ENCODE results near the gene PEX11G.

Gene PEX11G

GRCh38 chr19:7488736-7489353 lies at the start of gene PEX11G:
Gene PEX11G, minus strand, starts transcription at chr19:7489035. Its CDS starts 25 bp downstream, at chr19:7489010.
- DNase-seq: peak; percentile 91

- DNase-seq: no peak
Observed at GRCh38 chr19:7535998-7536695, 47.3 kb upstream of the PEX11G start.

DNA sequence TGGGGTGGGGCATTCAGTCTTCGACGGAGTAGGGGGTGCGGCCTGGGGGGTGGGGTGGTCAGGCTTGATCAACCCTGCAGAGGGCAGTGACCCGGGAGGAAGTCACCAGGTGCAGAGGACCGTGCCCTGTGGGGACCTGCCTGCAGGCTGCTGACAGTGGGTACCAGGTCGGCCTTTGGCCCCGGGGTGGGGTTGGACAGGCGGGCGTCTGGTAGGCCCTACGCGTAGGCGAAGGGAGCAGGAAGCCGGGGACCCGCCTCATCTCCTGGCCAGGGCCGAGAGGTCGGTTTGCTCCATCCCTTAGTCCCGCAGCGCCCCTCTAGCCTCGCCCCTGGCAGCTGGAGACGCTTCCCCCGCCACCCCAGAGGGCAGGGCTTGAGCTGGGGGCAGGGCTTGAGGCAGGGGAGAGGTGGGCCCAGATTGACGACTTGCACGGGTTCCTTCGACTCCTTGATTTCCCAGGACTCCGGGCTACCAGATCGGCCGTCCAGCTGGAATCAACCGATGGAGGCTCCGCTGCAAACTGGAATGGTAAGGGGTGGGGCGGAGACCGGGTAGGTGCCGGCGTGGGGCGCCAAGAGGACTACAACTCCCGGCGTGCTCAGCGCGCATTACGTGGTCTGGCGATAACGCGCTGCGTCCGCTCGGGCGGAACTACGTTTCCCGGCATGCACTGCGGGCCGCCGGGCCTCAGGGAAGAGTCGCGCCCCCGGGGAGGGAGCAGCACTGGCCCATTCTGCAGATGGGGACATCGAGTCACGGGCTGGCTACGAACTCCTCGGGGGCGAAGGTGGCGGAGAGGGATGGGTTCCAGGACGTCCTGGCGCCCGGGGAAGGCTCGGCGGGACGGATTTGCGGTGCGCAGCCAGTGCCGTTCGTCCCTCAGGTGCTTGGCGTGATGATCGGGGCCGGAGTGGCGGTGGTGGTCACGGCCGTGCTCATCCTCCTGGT lies 46.5 kb upstream of the PEX11G start, which contains the start of gene PNPLA6:
PNPLA6 (plus strand) TSS at position 671 of the 951 bp plus-strand sequence; CDS start at position 743, 72 bp downstream.
- peak; percentile 91 for DNase-seq

DNA sequence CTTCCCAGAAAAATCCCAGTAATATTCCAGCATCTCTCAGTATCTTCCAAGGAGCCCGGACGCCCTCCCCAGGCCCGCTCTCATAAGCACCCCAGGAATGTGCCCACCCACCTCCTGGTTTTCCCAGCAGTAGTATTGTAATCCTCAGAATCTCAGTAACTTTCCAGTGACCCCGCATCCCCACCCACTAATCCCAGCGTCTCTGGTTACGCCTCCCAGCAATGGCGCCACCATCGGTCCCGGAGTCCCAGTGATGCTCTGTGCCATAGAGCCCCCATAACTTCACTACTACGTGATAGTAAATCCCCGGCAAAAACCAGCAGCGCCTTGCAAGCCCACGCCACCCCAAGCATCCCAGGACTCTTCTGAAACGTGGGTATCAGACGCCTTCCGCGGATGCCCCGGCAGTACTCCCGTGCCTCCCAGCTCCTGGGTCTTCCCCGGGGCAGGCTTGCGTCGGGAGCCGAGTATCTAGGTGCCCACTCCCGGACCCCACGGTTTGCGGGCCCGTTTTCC lies 45.8 kb upstream of the PEX11G start:
- DNase-seq: peak; percentile 33

DNA sequence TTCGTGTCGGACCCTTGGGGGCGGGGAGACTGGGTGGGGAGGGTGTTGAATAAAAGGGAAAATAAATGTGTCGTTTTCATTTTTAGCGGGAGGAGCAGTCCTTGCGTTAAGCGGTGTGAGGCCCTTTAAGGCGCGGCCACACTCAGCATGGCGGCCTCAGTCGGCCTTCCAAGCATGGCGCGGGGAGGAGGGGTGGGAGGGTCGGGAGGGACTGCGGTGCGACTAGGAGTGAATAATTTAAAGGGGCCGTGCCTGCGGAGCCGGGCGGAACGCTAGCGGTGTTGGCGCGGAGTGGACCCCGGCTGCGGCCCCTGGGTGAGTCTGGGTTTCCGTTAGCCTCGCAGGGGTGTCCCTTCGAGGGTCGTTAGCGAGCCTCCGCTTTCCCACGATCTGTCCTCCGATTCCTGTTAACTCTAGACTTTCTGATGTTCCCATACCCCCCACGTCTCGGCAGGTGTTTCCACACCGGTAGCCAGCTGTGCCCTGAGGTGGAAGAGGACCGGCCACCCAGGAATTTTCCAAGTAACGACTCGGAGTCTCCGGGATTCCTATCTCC lies 45.2 kb upstream of the PEX11G start:
- peak; percentile 87 for DNase-seq

- no peak for DNase-seq
Observed at GRCh38 chr19:7533281-7533885, 44.5 kb upstream of the PEX11G start.

DNA sequence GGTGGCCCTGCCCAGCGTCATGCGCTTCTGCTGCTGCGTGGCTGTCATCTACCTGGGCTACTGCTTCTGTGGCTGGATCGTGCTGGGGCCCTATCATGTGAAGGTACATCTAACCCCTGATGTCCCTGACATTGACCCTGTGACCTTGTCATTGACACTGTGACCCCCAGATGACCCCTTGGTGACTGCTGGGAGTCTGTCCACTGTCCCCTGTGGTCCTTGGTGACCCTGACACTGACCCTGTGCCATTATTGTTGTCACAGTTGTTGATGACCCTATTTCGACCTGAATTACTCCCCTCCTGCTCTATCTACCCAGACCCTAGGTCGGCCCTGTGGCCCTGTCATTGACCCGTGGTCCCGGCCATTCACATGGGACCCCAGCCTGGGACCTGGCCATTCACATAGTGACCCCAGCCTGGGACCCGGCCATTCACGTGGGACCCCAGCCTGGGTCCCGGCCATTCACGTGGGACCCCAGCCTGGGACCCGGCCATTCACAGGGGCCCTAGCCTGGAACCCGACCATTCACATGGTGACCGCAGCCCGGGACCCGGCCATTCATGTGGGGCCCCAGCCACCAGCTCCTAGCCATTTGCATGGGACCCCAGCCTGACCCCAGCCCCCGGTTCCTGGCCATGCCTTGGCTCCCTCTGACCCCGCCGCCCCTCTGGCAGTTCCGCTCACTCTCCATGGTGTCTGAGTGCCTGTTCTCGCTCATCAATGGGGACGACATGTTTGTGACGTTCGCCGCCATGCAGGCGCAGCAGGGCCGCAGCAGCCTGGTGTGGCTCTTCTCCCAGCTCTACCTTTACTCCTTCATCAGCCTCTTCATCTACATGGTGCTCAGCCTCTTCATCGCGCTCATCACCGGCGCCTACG lies 41.0 kb upstream of the PEX11G start:
- DNase-seq: no peak

GRCh38 chr19:7529246-7529600 lies 40.4 kb upstream of the PEX11G start:
- DNase-seq: no peak

DNA sequence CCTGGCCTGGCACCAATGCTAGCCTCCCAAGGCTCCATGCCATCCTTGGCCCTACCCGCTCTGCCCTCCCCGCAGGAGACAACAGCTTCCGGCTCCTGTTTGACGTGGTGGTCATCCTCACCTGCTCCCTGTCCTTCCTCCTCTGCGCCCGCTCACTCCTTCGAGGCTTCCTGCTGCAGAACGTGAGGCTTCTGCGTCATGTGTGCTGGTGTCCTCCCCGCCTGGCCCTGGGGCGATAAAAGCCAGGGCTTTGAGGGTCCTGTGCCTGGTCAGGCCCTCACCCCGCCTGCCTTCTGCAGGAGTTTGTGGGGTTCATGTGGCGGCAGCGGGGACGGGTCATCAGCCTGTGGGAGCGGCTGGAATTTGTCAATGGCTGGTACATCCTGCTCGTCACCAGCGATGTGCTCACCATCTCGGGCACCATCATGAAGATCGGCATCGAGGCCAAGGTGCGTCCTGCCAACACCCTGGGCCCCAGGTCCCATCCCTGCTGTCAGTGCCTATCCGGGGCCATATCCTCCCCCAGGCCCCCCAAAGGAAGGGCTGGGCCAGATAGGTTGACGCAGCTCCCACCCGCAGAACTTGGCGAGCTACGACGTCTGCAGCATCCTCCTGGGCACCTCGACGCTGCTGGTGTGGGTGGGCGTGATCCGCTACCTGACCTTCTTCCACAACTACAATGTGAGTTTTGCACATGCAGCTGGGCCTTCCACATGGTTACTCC lies 39.8 kb upstream of the PEX11G start:
- DNase-seq: no peak

DNA sequence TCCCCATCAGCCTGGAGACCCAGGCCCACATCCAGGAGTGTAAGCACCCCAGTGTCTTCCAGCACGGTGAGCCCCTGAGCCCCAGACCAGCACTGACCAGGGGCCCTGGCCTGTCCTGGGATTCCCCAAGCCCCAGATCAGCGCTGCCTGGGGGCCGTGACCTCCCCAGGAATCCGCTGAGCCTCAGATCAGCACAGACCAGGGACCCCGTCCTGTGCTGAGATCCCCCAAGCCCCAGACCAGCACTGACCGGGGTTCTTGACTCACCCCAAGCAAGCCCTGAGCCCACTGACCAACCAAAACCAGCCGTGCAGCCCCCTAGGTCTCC lies 39.3 kb upstream of the PEX11G start:
- DNase-seq: no peak

DNA sequence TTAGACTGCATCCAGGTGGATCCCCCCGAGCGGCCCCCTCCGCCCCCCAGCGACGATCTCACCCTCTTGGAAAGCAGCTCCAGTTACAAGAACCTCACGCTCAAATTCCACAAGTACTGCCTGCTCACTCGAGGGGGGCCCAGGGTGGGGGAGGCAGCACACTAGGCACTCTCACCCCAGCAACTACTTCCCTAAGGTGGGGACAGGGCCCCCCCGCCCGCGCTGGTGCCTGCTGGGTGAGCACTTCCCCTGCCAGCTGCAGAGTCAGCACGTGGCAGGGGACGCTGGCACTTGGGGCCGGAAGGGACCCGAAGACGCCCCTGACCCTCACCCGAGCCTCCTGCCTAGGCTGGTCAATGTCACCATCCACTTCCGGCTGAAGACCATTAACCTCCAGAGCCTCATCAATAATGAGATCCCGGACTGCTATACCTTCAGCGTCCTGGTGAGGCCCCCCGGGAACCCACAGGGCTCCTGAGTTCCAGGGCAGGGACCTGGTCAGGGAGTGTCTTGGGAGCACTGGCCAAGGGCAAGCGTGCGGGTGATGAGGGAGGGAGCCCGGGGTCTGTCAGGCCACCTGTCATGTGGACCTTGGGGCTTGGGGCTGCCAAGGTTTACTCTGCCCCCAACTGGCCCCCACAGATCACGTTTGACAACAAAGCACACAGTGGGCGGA lies 38.8 kb upstream of the PEX11G start:
- DNase-seq: no peak

DNA sequence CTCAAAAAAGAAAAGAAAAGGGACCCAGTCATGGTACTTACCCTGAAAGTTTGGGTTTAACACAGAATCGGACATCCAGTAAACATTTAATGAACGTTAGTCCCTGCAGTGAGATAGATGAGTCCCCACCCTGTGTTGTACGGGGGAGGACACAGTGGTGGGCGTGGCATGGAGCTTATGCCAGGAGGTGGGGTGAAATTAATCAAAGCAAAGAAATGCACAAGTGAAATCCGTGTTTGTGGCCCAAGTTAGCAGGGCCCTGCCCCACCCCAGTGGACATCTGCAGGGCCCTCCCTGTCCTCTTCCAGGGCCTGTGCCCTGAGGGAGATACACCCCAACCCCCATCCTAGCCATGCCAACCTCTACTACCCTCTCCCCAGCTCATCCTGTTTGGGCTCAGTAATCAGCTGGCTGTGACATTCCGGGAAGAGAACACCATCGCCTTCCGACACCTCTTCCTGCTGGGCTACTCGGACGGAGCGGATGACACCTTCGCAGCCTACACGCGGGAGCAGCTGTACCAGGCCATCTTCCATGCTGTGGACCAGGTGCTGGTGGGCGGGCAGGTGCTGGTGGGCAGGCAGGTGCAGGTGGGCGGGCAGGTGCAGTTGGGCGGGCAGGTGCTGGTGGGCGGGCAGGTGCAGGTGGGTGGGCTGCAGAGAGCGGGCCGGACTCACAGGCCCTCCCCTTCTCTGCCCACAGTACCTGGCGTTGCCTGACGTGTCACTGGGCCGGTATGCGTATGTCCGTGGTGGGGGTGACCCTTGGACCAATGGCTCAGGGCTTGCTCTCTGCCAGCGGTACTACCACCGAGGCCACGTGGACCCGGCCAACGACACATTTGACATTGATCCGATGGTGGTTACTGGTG lies 37.5 kb upstream of the PEX11G start:
- no peak for DNase-seq

DNA sequence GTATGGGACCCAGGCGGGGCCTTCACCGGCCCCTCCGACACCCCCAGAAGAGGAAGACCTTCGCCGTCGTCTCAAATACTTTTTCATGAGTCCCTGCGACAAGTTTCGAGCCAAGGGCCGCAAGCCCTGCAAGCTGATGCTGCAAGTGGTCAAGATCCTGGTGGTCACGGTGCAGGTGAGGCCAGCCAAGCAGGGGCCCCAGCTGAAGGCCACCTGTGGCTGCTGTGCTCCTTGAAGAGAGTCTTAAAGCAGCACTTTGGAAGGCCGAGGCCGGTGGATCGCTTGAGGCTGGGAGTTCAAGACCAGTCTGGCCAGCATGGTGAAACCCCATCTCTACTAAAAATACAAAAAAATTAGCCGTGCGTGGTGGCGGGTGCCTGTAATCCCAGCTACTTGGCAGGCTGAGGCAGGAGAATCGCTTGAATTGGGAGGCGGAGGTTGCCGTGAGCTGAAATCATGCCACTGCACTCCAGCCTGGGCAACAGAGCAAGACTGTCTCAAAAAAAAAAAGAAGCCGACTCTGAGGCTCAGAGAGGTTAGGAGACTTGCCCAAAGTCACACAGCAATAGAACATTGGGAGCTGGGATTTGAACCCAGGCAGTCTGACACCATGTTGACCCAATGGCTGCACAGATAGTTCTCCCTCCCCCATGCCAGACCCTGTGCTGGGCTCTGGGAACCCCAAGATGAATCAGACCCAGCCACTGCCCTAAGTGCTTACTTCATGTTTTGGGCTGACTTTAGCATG lies 36.3 kb upstream of the PEX11G start:
- DNase-seq: no peak

DNA sequence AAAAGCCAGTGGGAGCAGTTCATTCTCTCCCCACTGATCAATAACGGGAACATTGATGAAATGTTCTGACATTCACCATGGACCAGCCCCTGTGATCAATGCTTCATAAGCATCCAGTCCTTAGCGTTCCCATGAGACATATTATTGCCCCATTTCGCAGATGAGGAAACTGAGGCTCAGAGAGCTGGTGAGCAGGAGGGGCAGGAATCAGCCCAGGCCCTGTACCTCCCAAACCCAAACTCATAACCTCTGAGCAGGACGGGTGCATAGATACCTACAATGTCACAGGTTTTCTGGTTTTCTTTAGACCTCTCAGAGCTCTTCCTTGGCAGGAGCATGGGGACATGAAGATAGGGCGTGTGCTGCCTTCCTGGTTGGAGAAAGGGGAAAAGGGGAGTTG lies 35.7 kb upstream of the PEX11G start:
- DNase-seq: no peak

DNA sequence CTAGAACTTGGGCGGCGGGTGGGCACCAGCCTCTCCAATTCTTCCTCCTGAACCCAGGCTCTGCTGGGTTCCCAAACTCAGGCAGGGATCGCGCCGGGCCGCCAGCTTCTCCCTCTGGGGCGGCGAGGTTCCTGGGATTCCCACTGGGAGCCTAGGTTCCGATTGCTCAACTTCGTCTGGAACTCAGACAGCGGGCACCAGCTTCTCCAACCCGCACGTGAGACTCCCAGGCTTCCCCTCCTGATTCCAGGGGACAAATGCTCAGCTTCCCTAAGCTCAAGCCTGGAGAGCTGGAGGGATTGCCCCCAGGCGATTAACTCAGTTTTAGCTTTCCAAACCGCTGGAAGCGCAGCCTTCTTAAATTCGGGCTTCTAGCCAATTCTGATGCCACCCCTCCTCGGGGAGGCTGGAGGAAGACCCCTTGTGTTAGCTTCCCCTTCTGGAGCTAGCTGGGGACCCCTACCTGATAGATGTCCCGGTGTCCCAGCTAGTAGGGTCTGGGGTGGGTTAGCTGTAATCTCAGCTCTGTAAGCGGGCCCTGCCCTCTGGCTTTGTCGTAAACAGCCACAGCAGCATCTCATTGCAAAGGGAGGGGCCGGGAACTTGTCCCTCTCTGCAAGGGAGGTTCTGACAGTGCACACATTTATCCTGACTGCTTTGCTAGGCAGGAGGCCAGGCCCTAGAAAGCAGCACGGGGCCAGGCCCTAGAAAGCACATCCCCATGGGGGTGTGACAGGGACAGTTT lies 34.3 kb upstream of the PEX11G start:
- no peak for DNase-seq

GRCh38 chr19:7522072-7522922 lies 33.5 kb upstream of the PEX11G start, which contains the start of gene MCOLN1:
Gene MCOLN1, plus strand, starts transcription at chr19:7522624. Its CDS starts 127 bp downstream, at chr19:7522751.
- DNase-seq: peak; percentile 99
